Stomach (tissue), 9 donors: ENCODE data around the gene RBBP8NL. TPM values are rescaled to one million over a fixed set of nuclear protein-coding genes. Genes with fewer than 3 reads are reported as not detected.

Experiments used
- DNase-seq, 2 donors: peaks; one replicate each; pipeline versions ENCODE4 v3.0.0 to v3.0.0-alpha.2; 2013 to 2019
- H3K27ac ChIP-seq, 5 donors: fragments of 200-600 bp in 4 of 5; sonication (generic) in 4 of 5; one replicate each; pipeline ENCODE4 v1.5.1; 2013 to 2019; ENCODE audit warnings: mild to moderate bottlenecking in 1 of 5, moderate library complexity in 1 of 5
- H3K27me3 ChIP-seq, 3 donors: fragments of 200-600 bp; sonication (generic); one replicate each; pipeline ENCODE4 v1.5.1; 2017 to 2019; ENCODE audit warnings: mixed run types in 1 of 3
- H3K36me3 ChIP-seq, 4 donors: fragments of 200-600 bp; sonication (generic); 1 replicate in 3 of 4; 2 replicates in 1 of 4; pipeline ENCODE4 v1.5.1; 2016 to 2019
- H3K4me1 ChIP-seq, 4 donors: fragments of 200-600 bp; sonication (generic); one replicate each; pipeline ENCODE4 v1.5.1; 2016 to 2019
- H3K4me3 ChIP-seq, 4 donors: fragments of 200-600 bp; sonication (generic) in 3 of 4; one replicate each; pipeline ENCODE4 v1.5.1; 2016 to 2019; ENCODE audit warnings: mild to moderate bottlenecking in 1 of 4
- H3K9me3 ChIP-seq, 4 donors: fragments of 200-600 bp; sonication (generic); one replicate each; pipeline ENCODE4 v1.5.1; 2016 to 2019
- EP300 ChIP-seq: sonication (generic); formaldehyde crosslinking; IDR thresholded peaks from one replicate; pipeline ENCODE4 v1.6.1; 2017; ENCODE audit warnings: antibody characterized with exemption
- POLR2A ChIP-seq, 4 donors: fragments of 450-650 bp; IDR thresholded peaks; one replicate each; pipeline ENCODE4 v1.6.1; 2016; ENCODE audit warnings: antibody characterized with exemption in 4 of 4, control low read depth in 2 of 4, mild to moderate bottlenecking in 1 of 4, moderate library complexity in 1 of 4
- POLR2AphosphoS5 ChIP-seq, 3 donors: sonication (generic); formaldehyde crosslinking; IDR thresholded peaks; one replicate each; pipeline ENCODE4 v1.6.1; 2016; ENCODE audit warnings: antibody characterized with exemption in 3 of 3
- WGBS, 5 donors: extraction: QIAGEN DNeasy Blood & Tissue Kit in 3 of 5; methylation state at CpG; one replicate each; pipeline versions ENCODE4 v1.1.5 to v1.1.7; 2013 to 2018; 5-methylcytosine and 5-hydroxymethylcytosine counted together
- intact Hi-C: fragments of 100-400 bp; cut with DNase I; formaldehyde crosslinking; loops from one replicate; pipeline ENCODE4 v1.15.1; 2023; ENCODE audit warnings: low total_unique reads
- polyA plus RNA-seq, 3 donors: library from polyadenylated mRNA; stranded (reverse); fragments of 200-250 nt; gene quantifications; one replicate each; pipeline ENCODE4 v1.2.3, GENCODE V29; 2013
- total RNA-seq, 5 donors: library from RNA; depleted of rRNA; stranded (reverse); fragments of >200 nt; gene quantifications; one replicate each; pipeline versions ENCODE4 v1.1.0 to v1.2.3, GENCODE V29; 2014 to 2016
- TF ChIP-seq, protein P1 (sequence below), 7 experiments: fragments of 450-650 bp in 4 of 7; fragments of 200-600 bp in 3 of 7; sonication (generic) in 3 of 7; IDR thresholded peaks; one replicate each; pipeline ENCODE4 v1.5.1; 2016 to 2019; ENCODE audit warnings: antibody characterized with exemption in 7 of 7, control low read depth in 2 of 7, mild to moderate bottlenecking in 1 of 7
- donor health status: healthy with polysubstance abuse.
- donor health status: Bipolar disorder and iron deficiency.
- donor health status: healthy.

Gene RBBP8NL
- total and polyA plus RNA-seq, 8 donors: 0.45 to 8.0 (median 2.2) TPM; not detected in 2

GRCh38 chr20:62398120-62398821, 29.1 kb downstream of the RBBP8NL start:
- H3K9me3 ChIP-seq: no peaks in the 10 kb centered on the region
- no peak overlapping the region for H3K27ac ChIP-seq
- no peak for DNase-seq
- WGBS, 5 donors: 90 to 98% (median 93%) methylated on average over 16 to 19 of the region's 19 CpGs
- H3K27me3 ChIP-seq: no peaks in the 10 kb centered on the region
- H3K36me3 ChIP-seq: peaks cover 0 to 70% (median 57%) of the 10 kb centered on the region in 4 donors
- H3K4me1 ChIP-seq: no peaks in the 10 kb centered on the region
- intact Hi-C loops: no loop called here
- no peak for TF ChIP-seq EP300
- no peak overlapping the region for H3K4me3 ChIP-seq

DNA sequence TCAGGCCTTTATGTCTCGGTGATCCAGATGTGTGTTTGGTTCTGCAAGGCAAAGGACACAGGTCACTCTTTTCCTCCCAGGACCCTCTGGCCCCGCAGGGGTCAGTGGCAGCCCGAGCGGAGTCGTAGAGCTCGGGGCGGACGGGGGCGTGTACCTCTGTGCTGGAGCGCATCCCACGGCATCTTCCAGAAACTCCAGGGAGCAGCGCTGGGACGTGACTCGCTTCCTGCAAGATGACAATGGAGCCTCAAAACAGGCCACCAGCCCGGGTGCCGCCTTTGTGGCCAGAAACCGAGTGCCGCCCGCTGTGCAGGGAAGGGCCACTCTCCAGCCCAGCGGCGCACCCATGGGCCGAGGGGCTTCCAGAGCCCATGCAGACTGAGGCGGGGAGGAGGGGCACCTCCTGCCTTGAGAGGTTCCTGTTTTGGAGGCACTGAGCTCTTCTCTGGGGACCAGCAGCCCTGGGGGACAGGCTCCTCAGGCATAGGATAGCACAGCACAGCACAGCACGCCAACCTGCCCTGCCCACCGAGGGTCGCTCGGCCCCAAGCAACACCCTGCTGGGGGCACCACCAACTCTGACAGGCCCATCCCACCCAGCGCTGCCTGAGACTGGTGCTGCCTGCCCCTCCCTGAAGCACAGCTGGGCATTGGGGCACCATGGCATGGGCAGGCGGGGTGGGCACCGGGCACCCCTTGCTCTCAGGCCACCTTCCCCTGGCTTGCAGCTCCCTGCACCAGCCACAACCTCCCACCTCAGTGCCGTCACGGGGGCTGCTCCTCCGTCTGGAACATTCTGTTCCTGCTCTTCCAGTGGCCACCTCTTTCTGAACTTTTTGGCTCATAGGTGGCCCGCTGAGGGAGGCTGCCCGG, 30.7 kb downstream of the RBBP8NL start:
- TF ChIP-seq POLR2A (IDR thresholded peaks at IDR 0.05): no peak
- TF ChIP-seq EP300: no peak
- no peak for TF ChIP-seq POLR2AphosphoS5 (IDR thresholded peaks at IDR 0.05)
- TF ChIP-seq, protein P1, sequence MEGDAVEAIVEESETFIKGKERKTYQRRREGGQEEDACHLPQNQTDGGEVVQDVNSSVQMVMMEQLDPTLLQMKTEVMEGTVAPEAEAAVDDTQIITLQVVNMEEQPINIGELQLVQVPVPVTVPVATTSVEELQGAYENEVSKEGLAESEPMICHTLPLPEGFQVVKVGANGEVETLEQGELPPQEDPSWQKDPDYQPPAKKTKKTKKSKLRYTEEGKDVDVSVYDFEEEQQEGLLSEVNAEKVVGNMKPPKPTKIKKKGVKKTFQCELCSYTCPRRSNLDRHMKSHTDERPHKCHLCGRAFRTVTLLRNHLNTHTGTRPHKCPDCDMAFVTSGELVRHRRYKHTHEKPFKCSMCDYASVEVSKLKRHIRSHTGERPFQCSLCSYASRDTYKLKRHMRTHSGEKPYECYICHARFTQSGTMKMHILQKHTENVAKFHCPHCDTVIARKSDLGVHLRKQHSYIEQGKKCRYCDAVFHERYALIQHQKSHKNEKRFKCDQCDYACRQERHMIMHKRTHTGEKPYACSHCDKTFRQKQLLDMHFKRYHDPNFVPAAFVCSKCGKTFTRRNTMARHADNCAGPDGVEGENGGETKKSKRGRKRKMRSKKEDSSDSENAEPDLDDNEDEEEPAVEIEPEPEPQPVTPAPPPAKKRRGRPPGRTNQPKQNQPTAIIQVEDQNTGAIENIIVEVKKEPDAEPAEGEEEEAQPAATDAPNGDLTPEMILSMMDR (IDR thresholded peaks at IDR 0.05): no peak
- Histone ChIP-seq H3K36me3 (peaks cover 0 to 70% (median 57%) of the 10 kb centered on the region in 4 donors), H3K4me1 (no peaks in the 10 kb centered on the region), H3K27me3 (no peaks in the 10 kb centered on the region), H3K27ac (no peak overlapping the region), H3K4me3 (no peak overlapping the region), H3K9me3 (no peaks in the 10 kb centered on the region)
- DNase-seq: no peak
- WGBS, 5 donors: 79 to 93% (median 91%) methylated on average over 23 to 35 of the region's 35 CpGs
- intact Hi-C loops: no loop called here

GRCh38 chr20:62395311-62396242, 31.8 kb downstream of the RBBP8NL start:
- H3K27ac ChIP-seq: no peak overlapping the region
- peaks cover 0 to 70% (median 60%) of the 10 kb centered on the region in 4 donors for H3K36me3 ChIP-seq
- 80 to 85% (median 82%) methylated on average over 18 to 27 of the region's 27 CpGs for WGBS, 5 donors

More at GRCh38 chr20:62395311-62396242, 31.8 kb downstream of the RBBP8NL start:
- Histone ChIP-seq H3K9me3 (no peaks in the 10 kb centered on the region), H3K27me3 (no peaks in the 10 kb centered on the region), H3K4me3 (no peak overlapping the region), H3K4me1 (no peaks in the 10 kb centered on the region)
- TF ChIP-seq, protein P1 (IDR thresholded peaks at IDR 0.05): no peak
- TF ChIP-seq POLR2A (IDR thresholded peaks at IDR 0.05) (no peak), EP300 (no peak), POLR2AphosphoS5 (IDR thresholded peaks at IDR 0.05) (no peak)
- intact Hi-C loops: no loop called here
- no peak for DNase-seq
